GM12891 (cell line): Measurements from ENCODE around the gene GFAP.

Experiments
- PAX5 ChIP-seq: IDR thresholded peaks from 2 replicates; pipeline ENCODE4 v1.6.1; 2011; ENCODE audit warnings: low read length, moderate library complexity, mild to moderate bottlenecking; ENCODE audit not compliant: insufficient read depth, severe bottlenecking
- POLR2A ChIP-seq: IDR thresholded peaks from 2 replicates; pipeline ENCODE4 v1.6.1; 2011; ENCODE audit warnings: low read depth, low read length, control low read depth
- POLR2AphosphoS5 ChIP-seq: IDR thresholded peaks from 2 replicates; pipeline ENCODE4 v1.6.1; 2011; ENCODE audit warnings: low read depth, low read length, control low read depth
- POU2F2 ChIP-seq: IDR thresholded peaks from 2 replicates; pipeline ENCODE4 v1.6.1; 2011; ENCODE audit warnings: low read depth, mild to moderate bottlenecking, control low read depth, low read length, moderate library complexity
- SPI1 ChIP-seq: IDR thresholded peaks from 2 replicates; pipeline ENCODE4 v1.6.1; 2011; ENCODE audit warnings: low read depth, low read length, control low read depth
- TAF1 ChIP-seq: IDR thresholded peaks from 2 replicates; pipeline ENCODE4 v1.6.1; 2011; ENCODE audit warnings: low read depth, low read length, control low read depth

GRCh38 chr17:44905006-44906000 lies 10.0 kb downstream of the GFAP start:
- no peak for TF ChIP-seq TAF1
- no peak for TF ChIP-seq POLR2A
- no peak for TF ChIP-seq POLR2AphosphoS5
- TF ChIP-seq PAX5: no peak
- no peak for TF ChIP-seq POU2F2
- no peak for TF ChIP-seq SPI1
